GM23338 (cell line): ENCODE measurements around the gene SEC22B.
"Not testable (repeated sequence)": the region's sequence is repeated elsewhere in the genome, so short reads cannot be mapped to it uniquely, and the experiment has no call there.

Source experiments
- CREB1 ChIP-seq: fragments of 250-450 bp; sonication (Bioruptor Pico); IDR thresholded peaks from 2 replicates; pipeline ENCODE4 v1.5.0; 2020; ENCODE audit warnings: low read depth, mild to moderate bottlenecking, moderate library complexity
- CTCF ChIP-seq, 2 experiments: fragments of 200-600 bp in 1 of 2; sonication (generic) in 1 of 2; conservative IDR thresholded peaks; 2 replicates each; pipeline versions ENCODE4 v1.5.1 to v1.6.1; 2016 to 2017; ENCODE audit warnings: antibody characterized with exemption in 2 of 2, low read depth in 2 of 2, mild to moderate bottlenecking in 2 of 2, moderate library complexity in 1 of 2
- EZH2 ChIP-seq: fragments of 200-600 bp; sonication (generic); IDR thresholded peaks from one replicate; pipeline ENCODE4 v1.8.0; 2017; ENCODE audit warnings: antibody characterized with exemption, mild to moderate bottlenecking, low read depth; ENCODE audit not compliant: unreplicated experiment
- EZH2phosphoT487 ChIP-seq: fragments of 200-600 bp; sonication (generic); IDR thresholded peaks from one replicate; pipeline ENCODE4 v1.8.1; 2018; ENCODE audit warnings: antibody characterized with exemption; ENCODE audit not compliant: unreplicated experiment
- JUNB ChIP-seq: IDR thresholded peaks from one replicate; pipeline ENCODE4 v1.6.1; 2016; ENCODE audit warnings: antibody characterized with exemption; ENCODE audit not compliant: unreplicated experiment
- NANOG ChIP-seq: IDR thresholded peaks from 2 replicates; pipeline ENCODE4 v1.6.1; 2016; ENCODE audit warnings: antibody characterized with exemption, borderline replicate concordance
- POLR2AphosphoS5 ChIP-seq: IDR thresholded peaks from 2 replicates; pipeline ENCODE4 v1.6.1; 2016; ENCODE audit warnings: antibody characterized with exemption, low read depth
- STAT1 ChIP-seq: IDR thresholded peaks from one replicate; pipeline ENCODE4 v1.6.1; 2016; ENCODE audit warnings: antibody characterized with exemption; ENCODE audit not compliant: unreplicated experiment
- ZNF331 ChIP-seq: fragments of 250-450 bp; sonication (Bioruptor Pico); IDR thresholded peaks from 2 replicates; pipeline ENCODE4 v1.5.0; 2020; ENCODE audit warnings: low read depth, mild to moderate bottlenecking, moderate library complexity
- TF ChIP-seq, protein P1 (sequence below): IDR thresholded peaks from one replicate; pipeline ENCODE4 v1.6.1; 2018; ENCODE audit warnings: antibody characterized with exemption; ENCODE audit not compliant: unreplicated experiment

DNA sequence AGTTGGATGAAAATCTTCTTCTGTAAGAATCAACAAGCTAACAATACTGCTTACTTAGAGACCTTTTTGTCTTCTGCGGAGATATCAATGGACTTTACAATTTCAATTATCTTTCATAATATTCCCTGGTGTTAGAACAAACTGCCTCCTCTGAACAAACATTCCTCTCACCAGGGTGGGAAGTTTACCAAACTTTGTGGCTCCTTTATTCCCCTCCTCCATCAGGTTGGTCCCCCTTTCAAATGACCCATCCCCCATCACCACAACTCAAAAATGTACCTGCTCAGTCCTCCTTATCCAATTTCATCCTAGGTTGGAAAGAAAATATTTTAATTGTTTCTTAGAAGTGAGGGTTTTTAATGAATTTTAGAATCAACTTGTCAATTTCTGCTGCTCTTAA lies 40.2 kb downstream of the SEC22B start:
- TF ChIP-seq EZH2; CTCF (conservative IDR thresholded peaks at IDR 0.05; ENCODE audit: low read depth in 2 of 2); EZH2phosphoT487; POLR2AphosphoS5; CREB1 (CRISPR knock-in tag); NANOG; JUNB; STAT1; ZNF331 (CRISPR knock-in tag): not testable (repeated sequence)
- TF ChIP-seq, protein P1, sequence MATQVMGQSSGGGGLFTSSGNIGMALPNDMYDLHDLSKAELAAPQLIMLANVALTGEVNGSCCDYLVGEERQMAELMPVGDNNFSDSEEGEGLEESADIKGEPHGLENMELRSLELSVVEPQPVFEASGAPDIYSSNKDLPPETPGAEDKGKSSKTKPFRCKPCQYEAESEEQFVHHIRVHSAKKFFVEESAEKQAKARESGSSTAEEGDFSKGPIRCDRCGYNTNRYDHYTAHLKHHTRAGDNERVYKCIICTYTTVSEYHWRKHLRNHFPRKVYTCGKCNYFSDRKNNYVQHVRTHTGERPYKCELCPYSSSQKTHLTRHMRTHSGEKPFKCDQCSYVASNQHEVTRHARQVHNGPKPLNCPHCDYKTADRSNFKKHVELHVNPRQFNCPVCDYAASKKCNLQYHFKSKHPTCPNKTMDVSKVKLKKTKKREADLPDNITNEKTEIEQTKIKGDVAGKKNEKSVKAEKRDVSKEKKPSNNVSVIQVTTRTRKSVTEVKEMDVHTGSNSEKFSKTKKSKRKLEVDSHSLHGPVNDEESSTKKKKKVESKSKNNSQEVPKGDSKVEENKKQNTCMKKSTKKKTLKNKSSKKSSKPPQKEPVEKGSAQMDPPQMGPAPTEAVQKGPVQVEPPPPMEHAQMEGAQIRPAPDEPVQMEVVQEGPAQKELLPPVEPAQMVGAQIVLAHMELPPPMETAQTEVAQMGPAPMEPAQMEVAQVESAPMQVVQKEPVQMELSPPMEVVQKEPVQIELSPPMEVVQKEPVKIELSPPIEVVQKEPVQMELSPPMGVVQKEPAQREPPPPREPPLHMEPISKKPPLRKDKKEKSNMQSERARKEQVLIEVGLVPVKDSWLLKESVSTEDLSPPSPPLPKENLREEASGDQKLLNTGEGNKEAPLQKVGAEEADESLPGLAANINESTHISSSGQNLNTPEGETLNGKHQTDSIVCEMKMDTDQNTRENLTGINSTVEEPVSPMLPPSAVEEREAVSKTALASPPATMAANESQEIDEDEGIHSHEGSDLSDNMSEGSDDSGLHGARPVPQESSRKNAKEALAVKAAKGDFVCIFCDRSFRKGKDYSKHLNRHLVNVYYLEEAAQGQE: not testable (repeated sequence)
